HT1080 (cell line): ENCODE results near the gene MBNL2. TPM values are rescaled to one million over a fixed set of nuclear protein-coding genes. Genes with fewer than 3 reads are reported as not detected.
"Not testable (repeated sequence)": the region's sequence is repeated elsewhere in the genome, so short reads cannot be mapped to it uniquely, and the experiment has no call there.

Experiments used
- DNase-seq: peaks from one replicate; pipeline ENCODE4 v3.0.0-alpha.2; 2015; ENCODE audit warnings: low read depth
- total RNA-seq: library from RNA; depleted of rRNA; stranded (reverse); fragments of >200 nt; shearing (Covaris generic); gene quantifications from 2 replicates; pipeline ENCODE4 v1.2.3, GENCODE V29; 2014

MBNL2 gene
- total RNA-seq, 1 experiment from 2014 or later: 19.4 TPM

- peak; percentile 48 for DNase-seq
Observed at GRCh38 chr13:97344265-97345175, 122.4 kb downstream of the MBNL2 start.

GRCh38 chr13:97346097-97346496 lies 124.0 kb downstream of the MBNL2 start:
- DNase-seq: no peak

GRCh38 chr13:97346561-97347254 lies 124.6 kb downstream of the MBNL2 start:
- no peak for DNase-seq

GRCh38 chr13:97347255-97347932 lies 125.3 kb downstream of the MBNL2 start:
- DNase-seq: no peak

GRCh38 chr13:97348569-97349100 lies 126.5 kb downstream of the MBNL2 start:
- no peak for DNase-seq

- DNase-seq: not testable (repeated sequence)
Observed at GRCh38 chr13:97352012-97352411, 129.9 kb downstream of the MBNL2 start.

GRCh38 chr13:97352815-97353214 lies 130.7 kb downstream of the MBNL2 start:
- no peak for DNase-seq

- peak; percentile 67 for DNase-seq
Observed at GRCh38 chr13:97353927-97354675, 132.0 kb downstream of the MBNL2 start.

GRCh38 chr13:97354808-97355207 lies 132.7 kb downstream of the MBNL2 start:
- DNase-seq: no peak

- DNase-seq: no peak
Observed at GRCh38 chr13:97356592-97356991, 134.5 kb downstream of the MBNL2 start.

GRCh38 chr13:97359181-97360057 lies 137.3 kb downstream of the MBNL2 start:
- DNase-seq: peak; percentile 68

GRCh38 chr13:97360610-97361009 lies 138.5 kb downstream of the MBNL2 start:
- DNase-seq: no peak

GRCh38 chr13:97364031-97364430 lies 141.9 kb downstream of the MBNL2 start:
- no peak for DNase-seq

GRCh38 chr13:97364827-97365226 lies 142.7 kb downstream of the MBNL2 start:
- no peak for DNase-seq

- DNase-seq: peak; percentile 23
Observed at GRCh38 chr13:97366172-97366688, 144.1 kb downstream of the MBNL2 start.

GRCh38 chr13:97367016-97367822 lies 145.1 kb downstream of the MBNL2 start:
- peak; percentile 65 for DNase-seq

- DNase-seq: peak; percentile 49
Observed at GRCh38 chr13:97369261-97369893, 147.2 kb downstream of the MBNL2 start.

- no peak for DNase-seq
Observed at GRCh38 chr13:97371486-97372109, 149.5 kb downstream of the MBNL2 start.
